ENCODE results near the gene SRRD.

Gene SRRD

DNA sequence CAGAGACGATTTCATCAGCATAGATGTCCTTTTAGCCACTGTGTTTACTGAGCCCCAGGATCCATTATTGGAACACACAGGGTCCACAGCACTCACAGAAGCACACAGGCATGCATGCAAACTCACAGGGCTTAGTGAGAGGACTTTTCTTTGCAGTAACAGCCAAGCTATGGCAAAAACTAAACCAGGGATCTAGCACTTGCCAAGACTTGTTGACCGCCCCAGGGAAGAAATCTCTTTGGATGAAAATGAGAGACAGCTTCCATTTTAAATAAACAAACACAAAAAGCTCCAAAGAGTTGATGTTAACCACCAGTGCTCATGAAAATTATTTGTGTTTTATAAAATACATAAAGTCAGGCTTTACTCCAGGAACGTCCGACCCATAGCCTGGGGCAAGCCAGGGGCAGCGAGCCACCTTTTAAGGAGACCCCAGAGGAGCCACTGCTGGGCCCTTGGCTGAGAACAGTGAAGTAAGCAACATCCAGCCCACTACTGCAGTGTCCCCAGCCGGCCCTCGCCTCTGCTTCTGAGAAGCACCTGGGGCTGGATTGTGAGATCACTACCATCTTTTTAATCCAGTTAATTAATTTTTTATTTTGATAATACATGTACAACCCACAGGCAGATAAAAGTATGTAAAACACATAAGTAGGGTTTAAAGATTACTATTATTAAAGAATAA lies 50.6 kb downstream of the SRRD start:
- H4K12ac ChIP-seq (ENCODE audit: low read depth, low read length), result no peak overlapping the region
- no peak overlapping the region for H4K8ac ChIP-seq (ENCODE audit: low read depth, low read length)
- no peak overlapping the region for H3K4me2 ChIP-seq (ENCODE audit: low read length)
- H2BK12ac ChIP-seq (ENCODE audit: low read length), result peak overlapping the region; percentile 5
- no peak overlapping the region for H3K9ac ChIP-seq (ENCODE audit: low read length)
- no peak overlapping the region for H2AK5ac ChIP-seq (ENCODE audit: low read length)
- H3K27me3 ChIP-seq (ENCODE audit: insufficient read depth, low read length), result no peaks in the 10 kb centered on the region
- H2BK120ac ChIP-seq (ENCODE audit: insufficient read depth, low read length, poor library complexity), result no peak overlapping the region
- no peaks in the 10 kb centered on the region for H3K79me2 ChIP-seq (ENCODE audit: control insufficient read depth, insufficient read depth, low read length, poor library complexity)
- no peak overlapping the region for H3K18ac ChIP-seq (ENCODE audit: low read length)
- H3K14ac ChIP-seq (ENCODE audit: low read length), result no peak overlapping the region
- no peak overlapping the region for H3K27ac ChIP-seq (ENCODE audit: low read depth, low read length)
- no peak for DNase-seq
- H3K79me1 ChIP-seq (ENCODE audit: low read length), result no peaks in the 10 kb centered on the region
- no peak overlapping the region for H2AFZ ChIP-seq (ENCODE audit: insufficient read depth, low read length, poor library complexity)
- WGBS (ENCODE audit: extremely low coverage, insufficient coverage, insufficient read length), result no CpG with 5 or more reads among the region's 7 CpGs
- H3K4me3 ChIP-seq (ENCODE audit: low read depth, low read length), result no peak overlapping the region
- no peaks in the 10 kb centered on the region for H3K9me3 ChIP-seq (ENCODE audit: insufficient read depth, low read depth, low read length)
- peaks cover 16 to 25% of the 10 kb centered on the region in 2 experiments for H3K36me3 ChIP-seq (ENCODE audit: control insufficient read depth in 1 of 2, insufficient read depth in 2 of 2, low read length in 2 of 2)
- no peak overlapping the region for H3K4ac ChIP-seq (ENCODE audit: low read depth, low read length)
- peaks cover 3% of the 10 kb centered on the region in 2 experiments for H3K4me1 ChIP-seq (ENCODE audit: control insufficient read depth in 1 of 2, insufficient read depth in 2 of 2, low read length in 2 of 2)
- no peak overlapping the region for H4K91ac ChIP-seq (ENCODE audit: low read depth, low read length)
- no peak overlapping the region for H3K23ac ChIP-seq (ENCODE audit: low read length)
- H2BK5ac ChIP-seq (ENCODE audit: low read depth, low read length, poor library complexity), result no peak overlapping the region

GRCh38 chr22:26534874-26535602 lies 51.4 kb downstream of the SRRD start:
- no peak overlapping the region for H3K18ac ChIP-seq (ENCODE audit: low read length)
- H3K79me1 ChIP-seq (ENCODE audit: low read length), result no peaks in the 10 kb centered on the region
- no peak overlapping the region for H4K12ac ChIP-seq (ENCODE audit: low read depth, low read length)
- H2BK12ac ChIP-seq (ENCODE audit: low read length), result no peak overlapping the region
- H3K4me1 ChIP-seq (ENCODE audit: control insufficient read depth in 1 of 2, insufficient read depth in 2 of 2, low read length in 2 of 2), result peaks cover 3% of the 10 kb centered on the region in 2 experiments
- DNase-seq, result no peak
- no peaks in the 10 kb centered on the region for H3K79me2 ChIP-seq (ENCODE audit: control insufficient read depth, insufficient read depth, low read length, poor library complexity)
- no peak overlapping the region for H3K14ac ChIP-seq (ENCODE audit: low read length)
- no peak overlapping the region for H3K27ac ChIP-seq (ENCODE audit: low read depth, low read length)
- H2AFZ ChIP-seq (ENCODE audit: insufficient read depth, low read length, poor library complexity), result no peak overlapping the region
- no peak overlapping the region for H4K91ac ChIP-seq (ENCODE audit: low read depth, low read length)
- H3K4me3 ChIP-seq (ENCODE audit: low read depth, low read length), result no peak overlapping the region
- H3K9ac ChIP-seq (ENCODE audit: low read length), result no peak overlapping the region
- H3K4ac ChIP-seq (ENCODE audit: low read depth, low read length), result no peak overlapping the region
- H2AK5ac ChIP-seq (ENCODE audit: low read length), result no peak overlapping the region
- H3K27me3 ChIP-seq (ENCODE audit: insufficient read depth, low read length), result no peaks in the 10 kb centered on the region
- H3K9me3 ChIP-seq (ENCODE audit: insufficient read depth, low read depth, low read length), result no peaks in the 10 kb centered on the region
- H4K8ac ChIP-seq (ENCODE audit: low read depth, low read length), result no peak overlapping the region
- H3K36me3 ChIP-seq (ENCODE audit: control insufficient read depth in 1 of 2, insufficient read depth in 2 of 2, low read length in 2 of 2), result peaks cover 14 to 23% of the 10 kb centered on the region in 2 experiments
- WGBS (ENCODE audit: extremely low coverage, insufficient coverage, insufficient read length), result no CpG with 5 or more reads among the region's 13 CpGs
- no peak overlapping the region for H2BK120ac ChIP-seq (ENCODE audit: insufficient read depth, low read length, poor library complexity)
- H3K23ac ChIP-seq (ENCODE audit: low read length), result no peak overlapping the region
- no peak overlapping the region for H3K4me2 ChIP-seq (ENCODE audit: low read length)
- H2BK5ac ChIP-seq (ENCODE audit: low read depth, low read length, poor library complexity), result no peak overlapping the region

DNA sequence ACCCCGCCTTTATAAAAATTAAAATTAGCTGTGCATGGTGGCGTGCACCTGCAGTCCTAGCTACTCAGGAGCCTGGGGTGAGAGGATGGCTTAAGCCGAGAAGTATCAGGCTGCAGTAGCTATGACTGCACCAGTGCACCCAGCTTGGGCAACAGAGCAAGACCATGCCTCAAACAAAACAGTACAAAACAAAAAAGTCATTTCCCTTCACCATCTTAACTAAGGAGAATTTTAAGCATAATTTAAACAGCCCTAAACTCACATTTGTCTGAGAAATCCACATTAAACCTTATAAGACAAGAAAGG lies 51.9 kb downstream of the SRRD start:
- H3K79me2 ChIP-seq (ENCODE audit: control insufficient read depth, insufficient read depth, low read length, poor library complexity), result no peaks in the 10 kb centered on the region
- H3K9ac ChIP-seq (ENCODE audit: low read length), result no peak overlapping the region
- H2BK120ac ChIP-seq (ENCODE audit: insufficient read depth, low read length, poor library complexity), result no peak overlapping the region
- H3K27ac ChIP-seq (ENCODE audit: low read depth, low read length), result no peak overlapping the region
- H4K12ac ChIP-seq (ENCODE audit: low read depth, low read length), result no peak overlapping the region
- H4K8ac ChIP-seq (ENCODE audit: low read depth, low read length), result no peak overlapping the region
- no peak overlapping the region for H2BK5ac ChIP-seq (ENCODE audit: low read depth, low read length, poor library complexity)
- DNase-seq, result no peak
- WGBS (ENCODE audit: extremely low coverage, insufficient coverage, insufficient read length), result no CpG with 5 or more reads among the region's 3 CpGs
- no peak overlapping the region for H3K4ac ChIP-seq (ENCODE audit: low read depth, low read length)
- H3K18ac ChIP-seq (ENCODE audit: low read length), result no peak overlapping the region
- peaks cover 3% of the 10 kb centered on the region in 2 experiments for H3K4me1 ChIP-seq (ENCODE audit: control insufficient read depth in 1 of 2, insufficient read depth in 2 of 2, low read length in 2 of 2)
- no peak overlapping the region for H2AK5ac ChIP-seq (ENCODE audit: low read length)
- H3K27me3 ChIP-seq (ENCODE audit: insufficient read depth, low read length), result no peaks in the 10 kb centered on the region
- H2BK12ac ChIP-seq (ENCODE audit: low read length), result no peak overlapping the region
- H3K79me1 ChIP-seq (ENCODE audit: low read length), result no peaks in the 10 kb centered on the region
- peaks cover 19 to 26% of the 10 kb centered on the region in 2 experiments for H3K36me3 ChIP-seq (ENCODE audit: control insufficient read depth in 1 of 2, insufficient read depth in 2 of 2, low read length in 2 of 2)
- no peaks in the 10 kb centered on the region for H3K9me3 ChIP-seq (ENCODE audit: insufficient read depth, low read depth, low read length)
- no peak overlapping the region for H3K4me2 ChIP-seq (ENCODE audit: low read length)
- no peak overlapping the region for H3K23ac ChIP-seq (ENCODE audit: low read length)
- no peak overlapping the region for H4K91ac ChIP-seq (ENCODE audit: low read depth, low read length)
- H3K14ac ChIP-seq (ENCODE audit: low read length), result no peak overlapping the region
- no peak overlapping the region for H2AFZ ChIP-seq (ENCODE audit: insufficient read depth, low read length, poor library complexity)
- no peak overlapping the region for H3K4me3 ChIP-seq (ENCODE audit: low read depth, low read length)

DNA sequence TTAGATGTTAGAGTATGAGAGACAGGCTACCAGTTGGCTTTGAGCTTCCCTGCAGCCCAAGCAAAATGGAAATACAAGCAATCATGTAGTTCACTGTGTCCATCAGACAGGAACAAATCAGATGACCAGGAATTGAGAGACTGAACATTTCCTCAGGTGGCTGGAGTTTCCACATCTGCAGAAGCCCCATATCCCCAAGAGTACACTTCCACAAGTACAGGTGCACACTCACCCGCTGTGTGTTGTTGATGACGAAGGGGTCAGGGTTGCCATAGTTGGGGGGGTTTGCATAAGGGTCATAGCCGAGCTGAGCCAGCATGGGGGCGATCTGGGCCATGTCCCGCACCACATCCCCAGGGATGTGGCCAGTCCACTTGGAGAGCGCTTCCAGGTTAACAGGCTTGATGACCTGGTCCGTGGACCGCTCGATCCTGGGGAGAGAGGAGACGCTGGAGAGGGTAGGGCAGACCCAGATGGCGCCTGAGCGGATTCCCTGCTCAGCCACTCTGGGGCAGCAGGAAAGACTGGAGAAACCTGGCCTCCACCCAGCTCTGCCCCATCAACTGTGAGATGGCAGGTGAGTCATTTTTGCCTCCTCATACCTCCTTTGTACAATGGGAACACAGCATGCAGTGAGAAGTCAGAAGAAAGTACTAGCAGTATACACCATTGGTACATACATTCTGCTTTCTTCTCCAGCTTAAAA lies 52.5 kb downstream of the SRRD start:
- Histone ChIP-seq H3K4ac (ENCODE audit: low read depth, low read length) (no peak overlapping the region), H3K4me2 (ENCODE audit: low read length) (no peak overlapping the region), H3K18ac (ENCODE audit: low read length) (no peak overlapping the region), H4K91ac (ENCODE audit: low read depth, low read length) (no peak overlapping the region), H2BK12ac (ENCODE audit: low read length) (no peak overlapping the region), H3K79me2 (ENCODE audit: control insufficient read depth, insufficient read depth, low read length, poor library complexity) (no peaks in the 10 kb centered on the region), H3K9me3 (ENCODE audit: insufficient read depth, low read depth, low read length) (peaks cover 2% of the 10 kb centered on the region), H3K4me3 (ENCODE audit: low read depth, low read length) (peak overlapping the region; percentile 51), H3K27ac (ENCODE audit: low read depth, low read length) (no peak overlapping the region), H3K9ac (ENCODE audit: low read length) (no peak overlapping the region), H3K14ac (ENCODE audit: low read length) (no peak overlapping the region), H4K12ac (ENCODE audit: low read depth, low read length) (no peak overlapping the region), H2BK5ac (ENCODE audit: low read depth, low read length, poor library complexity) (no peak overlapping the region), H3K27me3 (ENCODE audit: insufficient read depth, low read length) (no peaks in the 10 kb centered on the region), H2BK120ac (ENCODE audit: insufficient read depth, low read length, poor library complexity) (no peak overlapping the region), H4K8ac (ENCODE audit: low read depth, low read length) (no peak overlapping the region), H3K36me3 (ENCODE audit: control insufficient read depth in 1 of 2, insufficient read depth in 2 of 2, low read length in 2 of 2) (peaks cover 25 to 31% of the 10 kb centered on the region in 2 experiments), H2AFZ (ENCODE audit: insufficient read depth, low read length, poor library complexity) (no peak overlapping the region), H2AK5ac (ENCODE audit: low read length) (no peak overlapping the region), H3K79me1 (ENCODE audit: low read length) (no peaks in the 10 kb centered on the region), H3K23ac (ENCODE audit: low read length) (no peak overlapping the region), H3K4me1 (ENCODE audit: control insufficient read depth in 1 of 2, insufficient read depth in 2 of 2, low read length in 2 of 2) (peaks cover 3% of the 10 kb centered on the region in 2 experiments)
- no peak for DNase-seq
- no CpG with 5 or more reads among the region's 12 CpGs for WGBS (ENCODE audit: extremely low coverage, insufficient coverage, insufficient read length)

Measured in trophoblast cell (in vitro differentiated cells and primary cell).